ENCODE results near the gene ABCC5.

Gene ABCC5

DNA sequence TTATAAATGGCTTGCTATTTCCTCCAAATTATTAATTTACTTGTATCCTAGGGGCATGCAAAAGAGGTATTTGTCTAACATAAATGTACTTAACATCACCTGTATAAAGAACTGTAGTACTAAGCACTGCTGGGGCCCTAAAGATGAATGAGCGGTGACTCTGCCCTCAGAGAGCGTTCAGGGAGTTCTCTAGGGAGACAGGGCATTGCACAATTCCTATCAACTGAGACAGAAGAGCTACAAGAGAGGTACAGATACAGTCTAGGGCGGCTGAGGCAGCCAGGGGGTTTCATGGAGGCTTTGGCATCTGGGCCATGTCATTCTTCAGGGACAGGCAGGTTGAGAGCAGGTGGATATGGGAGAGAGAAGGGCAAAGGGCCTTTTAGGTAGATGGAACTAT is 93.1 kb downstream of the ABCC5 start:
- in situ Hi-C loops (cut with HindIII; ENCODE audit: low pct_unique_long_range_greater_than_20kb, low sequenced_read_pairs), result no loop called here
- no peak for DNase-seq (ENCODE audit: low read depth in 1 of 2, low spot score in 1 of 2)
- no peak for TF ChIP-seq JUND (IDR thresholded peaks at IDR 0.05; ENCODE audit: low read depth)

DNA sequence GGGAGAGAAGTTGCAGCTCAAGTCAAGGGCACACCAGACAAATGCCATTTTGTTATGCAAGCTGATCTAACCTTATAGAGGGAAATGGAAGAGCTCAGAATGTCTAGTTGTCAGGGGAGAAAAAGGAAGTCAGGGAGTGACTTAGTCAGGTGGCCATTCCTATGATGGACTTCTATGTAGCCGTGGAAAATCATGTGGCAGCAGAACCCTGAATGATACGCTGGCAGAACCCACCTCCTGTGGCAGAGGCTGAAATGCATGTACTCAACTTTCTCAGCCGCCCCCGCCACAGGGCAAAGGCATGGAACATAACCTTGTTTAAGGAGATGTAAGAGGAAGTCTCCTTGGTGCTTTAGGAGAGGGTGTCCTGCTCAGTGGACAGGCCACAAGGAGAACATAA is 95.3 kb downstream of the ABCC5 start:
- in situ Hi-C loops (cut with HindIII; ENCODE audit: low pct_unique_long_range_greater_than_20kb, low sequenced_read_pairs), result no loop called here
- no peak for TF ChIP-seq JUND (IDR thresholded peaks at IDR 0.05; ENCODE audit: low read depth)
- DNase-seq (ENCODE audit: low read depth in 1 of 2, low spot score in 1 of 2), result no peak

DNA sequence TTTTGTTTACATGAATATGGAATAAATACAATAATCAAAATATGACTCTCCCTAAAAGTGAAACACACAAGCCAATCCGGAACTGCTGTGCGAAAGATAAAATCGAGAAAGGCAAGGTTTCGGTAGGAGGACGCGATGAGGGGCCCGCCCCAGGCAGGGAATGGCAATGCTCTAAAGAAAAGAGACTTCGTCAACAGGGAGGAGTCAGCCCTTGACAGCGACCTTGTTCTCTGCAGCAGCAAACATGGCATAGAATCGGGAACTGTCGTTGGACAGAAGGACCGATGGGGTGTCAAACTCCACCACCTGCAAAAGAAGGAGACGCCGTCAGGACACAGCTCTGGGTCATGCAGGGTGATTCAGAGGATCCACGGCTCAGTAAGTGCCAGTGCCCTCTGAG is 96.6 kb downstream of the ABCC5 start:
- DNase-seq (ENCODE audit: low read depth in 1 of 2, low spot score in 1 of 2), result no peak
- in situ Hi-C loops (cut with HindIII; ENCODE audit: low pct_unique_long_range_greater_than_20kb, low sequenced_read_pairs), result no loop called here
- no peak for TF ChIP-seq JUND (IDR thresholded peaks at IDR 0.05; ENCODE audit: low read depth)

DNA sequence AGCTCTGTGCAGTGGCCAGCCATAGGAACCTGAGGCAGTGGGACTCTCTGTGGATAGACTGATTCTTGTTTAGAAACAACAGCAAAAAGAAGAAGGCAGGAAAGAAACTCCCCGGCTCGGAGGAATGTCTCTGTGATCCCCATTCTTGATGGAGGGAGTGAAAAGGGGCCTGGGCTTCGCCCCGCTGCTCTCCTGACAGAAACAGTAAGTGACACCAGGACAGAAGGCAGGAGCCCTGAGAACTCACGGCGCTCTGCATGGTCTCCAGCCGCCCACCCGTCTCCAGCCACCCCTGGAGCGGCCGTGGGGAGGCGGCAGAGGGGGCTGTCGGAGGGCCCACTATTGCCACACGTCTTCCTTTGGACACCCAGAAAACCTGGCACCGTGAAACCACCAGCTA is 97.3 kb downstream of the ABCC5 start:
- in situ Hi-C loops (cut with HindIII; ENCODE audit: low pct_unique_long_range_greater_than_20kb, low sequenced_read_pairs), result no loop called here
- no peak for DNase-seq (ENCODE audit: low read depth in 1 of 2, low spot score in 1 of 2)
- no peak for TF ChIP-seq JUND (IDR thresholded peaks at IDR 0.05; ENCODE audit: low read depth)

DNA sequence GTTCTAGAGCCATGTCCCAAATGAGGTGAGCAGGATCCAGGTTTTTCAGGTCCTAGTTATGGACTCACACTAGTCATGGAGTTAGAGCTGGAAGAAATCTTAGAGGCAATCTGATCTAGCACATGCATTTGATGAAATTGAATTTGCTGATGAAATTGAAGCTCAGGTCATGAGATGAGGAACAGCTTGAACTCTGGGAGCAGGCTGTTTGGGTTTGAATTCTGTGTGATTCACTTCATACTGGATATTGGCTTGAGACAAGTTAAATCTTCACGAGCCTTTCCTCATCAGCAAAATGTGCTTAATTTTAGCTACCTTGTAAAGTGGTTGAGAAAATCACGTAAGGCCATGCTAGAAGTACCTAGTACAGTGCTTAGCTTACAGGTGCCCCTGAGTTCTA is 99.5 kb downstream of the ABCC5 start:
- DNase-seq (ENCODE audit: low read depth in 1 of 2, low spot score in 1 of 2), result no peak
- no peak for TF ChIP-seq JUND (IDR thresholded peaks at IDR 0.05; ENCODE audit: low read depth)
- in situ Hi-C loops (cut with HindIII; ENCODE audit: low pct_unique_long_range_greater_than_20kb, low sequenced_read_pairs), result no loop called here

DNA sequence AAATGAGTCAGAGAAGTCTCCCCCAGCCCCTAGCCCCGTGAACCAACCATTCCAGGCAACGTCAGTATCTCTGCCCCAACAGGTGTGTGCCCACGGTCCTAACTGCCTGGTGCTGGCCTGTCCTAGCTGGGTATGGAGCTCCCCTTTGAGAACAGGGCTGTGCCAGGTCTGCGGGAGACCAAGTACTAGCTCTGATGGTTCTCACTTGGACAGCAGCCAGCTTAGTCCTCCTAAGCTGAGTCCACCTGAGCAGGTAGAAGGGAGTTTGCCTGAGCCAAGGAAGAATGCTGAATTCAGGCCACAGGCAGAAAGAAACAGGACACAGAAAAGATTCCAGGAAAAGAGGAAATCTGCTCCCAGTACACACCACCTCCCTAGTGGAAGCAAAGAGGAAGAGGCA is 99.9 kb downstream of the ABCC5 start:
- DNase-seq (ENCODE audit: low read depth in 1 of 2, low spot score in 1 of 2), result no peak
- TF ChIP-seq JUND (IDR thresholded peaks at IDR 0.05; ENCODE audit: low read depth), result no peak
- in situ Hi-C loops (cut with HindIII; ENCODE audit: low pct_unique_long_range_greater_than_20kb, low sequenced_read_pairs), result no loop called here

DNA sequence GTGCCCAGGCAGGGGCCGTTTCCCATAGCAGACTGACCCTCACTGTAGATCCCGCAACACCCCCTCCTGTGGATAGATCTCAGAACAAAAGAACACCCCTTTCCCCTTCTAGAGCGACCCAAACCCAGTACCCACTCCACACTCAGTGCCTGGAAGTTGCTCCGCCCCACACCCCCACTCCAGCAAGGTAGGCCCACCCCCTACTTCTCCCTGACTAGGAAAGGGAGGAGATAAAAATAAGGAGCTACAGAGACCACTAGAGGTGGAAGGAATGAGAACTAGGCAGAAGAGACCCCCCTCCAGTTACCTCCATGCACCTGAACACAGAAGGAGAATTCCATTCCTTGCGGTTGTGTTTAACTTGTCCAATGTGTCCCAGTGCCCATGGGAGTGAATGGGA is 102.8 kb downstream of the ABCC5 start:
- in situ Hi-C loops (cut with HindIII; ENCODE audit: low pct_unique_long_range_greater_than_20kb, low sequenced_read_pairs), result no loop called here
- TF ChIP-seq JUND (IDR thresholded peaks at IDR 0.05; ENCODE audit: low read depth), result no peak
- DNase-seq (ENCODE audit: low read depth in 1 of 2, low spot score in 1 of 2), result no peak

DNA sequence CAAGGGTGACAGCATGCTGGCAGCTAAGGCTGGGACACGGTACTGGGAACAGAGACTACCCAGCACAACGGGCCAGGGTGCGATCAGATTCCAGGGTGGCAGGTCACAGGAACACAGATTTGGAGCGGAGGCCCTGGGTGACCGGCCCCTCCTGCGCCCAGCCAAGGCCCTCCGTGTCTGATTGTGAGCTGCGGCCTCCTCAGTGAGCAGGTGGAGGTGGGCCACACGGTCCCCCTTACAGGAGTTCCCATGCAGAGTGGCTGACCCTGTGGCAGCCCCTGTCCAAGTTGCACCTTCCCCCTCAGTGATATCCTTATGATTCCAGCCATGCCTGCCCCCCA is 104.1 kb downstream of the ABCC5 start:
- TF ChIP-seq JUND (IDR thresholded peaks at IDR 0.05; ENCODE audit: low read depth), result no peak
- in situ Hi-C loops (cut with HindIII; ENCODE audit: low pct_unique_long_range_greater_than_20kb, low sequenced_read_pairs), result no loop called here
- no peak for DNase-seq (ENCODE audit: low read depth in 1 of 2, low spot score in 1 of 2)

DNA sequence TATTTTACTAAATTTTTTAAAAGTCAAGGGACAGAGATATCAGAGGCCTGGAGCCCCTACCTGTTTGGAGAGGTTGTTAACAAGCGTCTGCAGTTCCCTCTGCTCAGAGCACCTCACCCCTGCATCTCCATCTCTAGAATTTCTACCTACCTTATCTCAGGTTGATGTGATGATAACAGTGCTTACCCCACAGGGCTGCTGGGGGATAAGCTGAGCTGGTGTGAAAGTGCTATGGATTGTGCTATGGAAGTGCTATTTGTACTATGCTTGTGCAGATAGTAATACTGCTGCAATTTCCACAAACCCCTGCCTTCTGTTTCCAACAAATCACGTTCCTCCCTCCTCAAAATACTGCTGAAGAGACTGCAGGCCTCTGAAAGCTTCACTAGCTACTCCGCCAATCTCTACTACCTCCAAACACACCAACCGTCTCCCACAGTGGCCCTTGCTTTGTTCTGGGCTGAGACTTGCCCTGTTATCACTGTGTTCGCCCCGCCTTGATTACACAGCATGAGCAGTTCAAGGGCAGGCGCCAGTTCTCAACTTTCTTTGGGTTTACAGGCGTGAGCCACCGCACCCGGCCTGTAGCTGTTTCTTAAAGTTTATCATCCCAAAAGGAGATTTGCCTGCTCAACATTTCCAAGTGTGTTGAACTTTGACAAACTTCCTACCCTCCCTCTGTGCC is 104.6 kb downstream of the ABCC5 start:
- no peak for DNase-seq (ENCODE audit: low read depth in 1 of 2, low spot score in 1 of 2)
- in situ Hi-C loops (cut with HindIII; ENCODE audit: low pct_unique_long_range_greater_than_20kb, low sequenced_read_pairs), result no loop called here
- TF ChIP-seq JUND (IDR thresholded peaks at IDR 0.05; ENCODE audit: low read depth), result no peak

DNA sequence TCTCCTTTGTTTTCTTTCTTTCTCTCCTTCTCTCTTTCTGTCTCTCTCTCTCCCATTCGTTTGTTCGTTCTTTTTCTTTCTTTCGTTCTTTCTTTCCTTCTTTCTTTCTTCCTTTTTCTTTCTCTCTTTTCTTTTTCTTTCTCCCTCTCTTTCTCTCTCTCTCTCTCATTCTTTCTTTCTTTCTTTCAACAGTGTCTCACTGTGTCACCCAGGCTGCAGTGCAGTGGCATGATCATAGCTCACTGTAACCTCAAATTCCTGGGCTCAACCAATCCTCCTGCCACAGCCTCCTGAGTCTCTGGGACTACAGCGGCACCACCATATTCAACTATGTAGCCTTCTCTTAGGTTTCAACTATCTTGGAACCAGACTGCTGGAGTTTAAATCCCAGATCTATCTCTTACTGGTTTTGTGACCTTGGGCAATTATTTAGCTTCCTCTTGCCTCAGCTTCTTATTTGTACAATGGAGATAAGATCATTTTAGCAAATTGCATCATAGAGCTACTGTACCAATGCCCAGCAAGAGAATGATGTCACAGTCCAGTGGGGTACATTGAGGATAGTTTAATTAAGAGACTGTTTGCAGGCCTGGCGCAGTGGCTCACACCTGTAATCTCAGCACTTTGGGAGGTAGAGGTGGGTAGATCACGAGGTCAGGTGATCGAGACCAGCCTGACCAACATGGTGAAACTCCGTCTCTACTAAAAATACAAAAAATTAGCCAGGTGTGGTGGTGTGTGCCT is 105.7 kb downstream of the ABCC5 start:
- TF ChIP-seq JUND (IDR thresholded peaks at IDR 0.05; ENCODE audit: low read depth), result no peak
- peak in 1 of 2 experiments; percentile 82 for DNase-seq (ENCODE audit: low read depth in 1 of 2, low spot score in 1 of 2)
- in situ Hi-C loops (cut with HindIII; ENCODE audit: low pct_unique_long_range_greater_than_20kb, low sequenced_read_pairs), result no loop called here

DNA sequence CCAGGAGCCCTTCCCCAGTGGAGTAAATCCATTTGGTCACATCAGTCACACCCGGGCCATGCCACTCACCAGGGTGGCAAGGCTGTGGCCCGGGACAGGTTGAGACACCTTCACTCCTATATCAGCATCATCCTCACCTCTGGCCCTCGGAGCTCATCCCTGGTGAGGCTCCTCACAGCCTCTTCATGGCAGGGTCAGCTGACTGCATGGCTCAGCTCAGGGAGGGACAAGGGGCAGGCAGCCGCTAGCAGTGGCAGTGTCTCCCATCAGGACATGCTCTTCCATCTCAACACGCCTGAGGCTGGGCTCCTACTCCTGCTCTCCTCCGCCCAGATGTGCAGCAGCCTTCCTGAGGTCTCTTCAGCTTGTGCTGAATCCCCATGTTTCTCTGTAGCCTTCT is 106.6 kb downstream of the ABCC5 start:
- in situ Hi-C loops (cut with HindIII; ENCODE audit: low pct_unique_long_range_greater_than_20kb, low sequenced_read_pairs), result no loop called here
- DNase-seq (ENCODE audit: low read depth in 1 of 2, low spot score in 1 of 2), result no peak
- TF ChIP-seq JUND (IDR thresholded peaks at IDR 0.05; ENCODE audit: low read depth), result no peak

DNA sequence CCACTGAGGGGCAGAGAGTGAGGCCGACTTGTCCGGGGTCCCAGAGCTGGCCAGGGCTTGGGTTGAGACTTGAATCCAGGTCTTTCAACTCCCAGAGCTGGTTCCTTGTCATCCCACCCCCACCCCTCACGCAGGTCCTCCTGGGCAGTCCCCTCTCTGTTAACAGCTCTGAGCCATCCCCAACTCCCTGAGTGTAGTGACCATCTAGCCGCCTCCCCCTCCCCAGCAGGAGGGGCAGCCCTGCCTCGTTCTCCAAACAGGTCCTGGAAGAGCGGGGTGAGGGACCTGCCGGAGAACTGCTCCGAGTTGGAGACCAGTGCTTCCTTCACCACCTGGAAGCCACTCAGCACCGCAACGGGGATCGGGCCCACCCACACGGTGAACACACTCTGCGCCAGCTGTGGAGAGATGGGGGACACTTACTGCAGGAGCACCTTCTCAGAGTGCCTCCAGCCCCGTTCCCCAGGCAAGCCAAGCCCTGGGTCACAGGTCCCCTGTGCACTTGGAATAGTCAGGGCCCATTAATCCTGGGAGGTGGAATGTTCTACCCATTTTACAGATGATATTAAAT is 108.6 kb downstream of the ABCC5 start:
- no peak for TF ChIP-seq JUND (IDR thresholded peaks at IDR 0.05; ENCODE audit: low read depth)
- in situ Hi-C loops (cut with HindIII; ENCODE audit: low pct_unique_long_range_greater_than_20kb, low sequenced_read_pairs), result no loop called here
- no peak for DNase-seq (ENCODE audit: low read depth in 1 of 2, low spot score in 1 of 2)

DNA sequence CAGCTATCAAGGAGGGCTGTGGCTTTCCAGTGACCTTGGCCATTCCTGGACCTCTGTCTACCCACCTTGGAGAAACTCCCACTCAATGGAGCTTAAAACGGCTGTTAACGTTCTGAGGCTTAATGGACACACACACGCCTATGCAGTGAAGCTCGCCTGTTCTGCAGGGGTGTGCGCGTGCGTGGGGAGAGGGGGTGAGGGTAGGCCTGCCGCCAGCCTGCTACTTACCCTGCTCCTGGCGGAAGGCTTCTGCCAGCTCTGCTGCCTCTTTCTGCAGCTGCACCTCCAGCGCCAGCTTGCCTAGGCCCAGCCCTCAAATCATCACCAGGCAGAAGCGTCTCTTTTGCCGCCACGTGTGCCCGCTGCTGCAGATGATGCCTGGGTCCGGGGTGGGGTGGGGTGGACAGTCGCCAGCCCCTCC is 109.8 kb downstream of the ABCC5 start:
- in situ Hi-C loops (cut with HindIII; ENCODE audit: low pct_unique_long_range_greater_than_20kb, low sequenced_read_pairs), result no loop called here
- no peak for TF ChIP-seq JUND (IDR thresholded peaks at IDR 0.05; ENCODE audit: low read depth)
- no peak for DNase-seq (ENCODE audit: low read depth in 1 of 2, low spot score in 1 of 2)
